GM19099 (cell line): ENCODE measurements around the gene GRM5.

ENCODE experiments used
- POLR2A ChIP-seq: IDR thresholded peaks from 3 replicates; pipeline ENCODE4 v1.6.1; 2011; ENCODE audit warnings: low read depth; ENCODE audit not compliant: insufficient read length; ENCODE audit errors: extremely low read depth

Gene GRM5

DNA sequence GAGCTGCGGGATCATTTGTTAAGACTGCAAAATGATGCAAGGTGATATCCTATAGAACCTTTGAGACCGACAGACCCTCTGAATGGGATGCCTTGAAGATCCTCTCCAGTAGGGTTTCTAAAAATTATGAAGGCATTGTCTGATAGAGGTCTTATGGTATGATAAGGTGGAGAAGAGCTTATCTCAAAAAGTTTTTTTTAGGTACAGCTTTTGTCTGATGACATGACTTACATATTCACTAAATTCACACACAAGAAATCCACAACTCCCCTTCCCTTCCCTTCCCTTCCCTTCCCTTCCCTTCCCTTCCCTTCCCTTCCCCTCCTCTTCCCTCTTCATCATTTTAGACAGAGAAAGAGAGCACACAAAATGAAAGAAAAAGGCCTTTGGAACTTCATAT is 609.8 kb downstream of the GRM5 start:
- TF ChIP-seq POLR2A, result no peak

DNA sequence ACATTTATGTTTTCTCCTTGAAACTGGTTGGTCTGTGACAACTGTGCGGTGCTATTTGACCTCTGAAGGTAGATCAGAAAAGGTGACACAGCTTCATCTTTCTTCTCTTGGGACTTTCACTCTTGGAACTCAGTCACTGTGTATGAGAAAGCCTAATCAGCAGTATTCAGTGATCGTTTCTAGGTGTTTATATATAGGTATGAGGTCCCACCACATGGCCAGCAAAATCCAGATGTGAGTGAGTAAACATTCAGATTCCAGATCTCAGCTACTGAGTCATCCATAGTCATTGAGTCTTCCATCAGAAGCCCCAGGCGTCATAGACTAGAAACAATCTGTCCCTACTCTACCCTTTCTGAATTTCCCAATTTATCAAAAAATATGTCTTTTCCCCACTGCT is 610.9 kb downstream of the GRM5 start:
- TF ChIP-seq POLR2A, result no peak
